Neural cell (in vitro differentiated cells): ENCODE measurements around the gene PAFAH2.

Source experiments
- EP300 ChIP-seq: fragments of 450-650 bp; conservative IDR thresholded peaks from 2 replicates; pipeline ENCODE4 v1.6.1; 2014; ENCODE audit warnings: antibody characterized with exemption, mild to moderate bottlenecking, moderate library complexity; ENCODE audit not compliant: poor library complexity, severe bottlenecking
- EZH2 ChIP-seq: fragments of 200-600, 300-800 bp; shearing (Covaris generic), sonication (generic); IDR thresholded peaks from 2 replicates; pipeline ENCODE4 v1.6.1; 2014; ENCODE audit warnings: antibody characterized with exemption, low read length, borderline replicate concordance, mild to moderate bottlenecking; ENCODE audit not compliant: insufficient read depth, poor library complexity, severe bottlenecking
- POLR2AphosphoS5 ChIP-seq: IDR thresholded peaks from 2 replicates; pipeline ENCODE4 v1.6.1; 2012
- TF ChIP-seq, protein P1 (sequence below): fragments of 450-650 bp; IDR thresholded peaks from 2 replicates; pipeline ENCODE4 v1.5.1; 2014; ENCODE audit warnings: antibody characterized with exemption, mild to moderate bottlenecking, moderate library complexity; ENCODE audit not compliant: poor library complexity, severe bottlenecking

GRCh38 chr1:25992689-25993171 lies 5.1 kb downstream of the PAFAH2 start:
- TF ChIP-seq, protein P1, sequence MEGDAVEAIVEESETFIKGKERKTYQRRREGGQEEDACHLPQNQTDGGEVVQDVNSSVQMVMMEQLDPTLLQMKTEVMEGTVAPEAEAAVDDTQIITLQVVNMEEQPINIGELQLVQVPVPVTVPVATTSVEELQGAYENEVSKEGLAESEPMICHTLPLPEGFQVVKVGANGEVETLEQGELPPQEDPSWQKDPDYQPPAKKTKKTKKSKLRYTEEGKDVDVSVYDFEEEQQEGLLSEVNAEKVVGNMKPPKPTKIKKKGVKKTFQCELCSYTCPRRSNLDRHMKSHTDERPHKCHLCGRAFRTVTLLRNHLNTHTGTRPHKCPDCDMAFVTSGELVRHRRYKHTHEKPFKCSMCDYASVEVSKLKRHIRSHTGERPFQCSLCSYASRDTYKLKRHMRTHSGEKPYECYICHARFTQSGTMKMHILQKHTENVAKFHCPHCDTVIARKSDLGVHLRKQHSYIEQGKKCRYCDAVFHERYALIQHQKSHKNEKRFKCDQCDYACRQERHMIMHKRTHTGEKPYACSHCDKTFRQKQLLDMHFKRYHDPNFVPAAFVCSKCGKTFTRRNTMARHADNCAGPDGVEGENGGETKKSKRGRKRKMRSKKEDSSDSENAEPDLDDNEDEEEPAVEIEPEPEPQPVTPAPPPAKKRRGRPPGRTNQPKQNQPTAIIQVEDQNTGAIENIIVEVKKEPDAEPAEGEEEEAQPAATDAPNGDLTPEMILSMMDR: no peak
- TF ChIP-seq EZH2 (no peak), POLR2AphosphoS5 (no peak), EP300 (no peak)
